Measurements from ENCODE around the gene EHMT2. TPM values are rescaled to one million over a fixed set of nuclear protein-coding genes. Genes with fewer than 3 reads are reported as not detected.
"Not testable (repeated sequence)": the region's sequence is repeated elsewhere in the genome, so short reads cannot be mapped to it uniquely, and the experiment has no call there.

EHMT2 gene
- total and polyA plus RNA-seq, 2 of the 13 experiments (the other 11 are each of a cell fraction or from before 2014, with no cell fraction given), result 55.2 to 69.2 TPM

DNA sequence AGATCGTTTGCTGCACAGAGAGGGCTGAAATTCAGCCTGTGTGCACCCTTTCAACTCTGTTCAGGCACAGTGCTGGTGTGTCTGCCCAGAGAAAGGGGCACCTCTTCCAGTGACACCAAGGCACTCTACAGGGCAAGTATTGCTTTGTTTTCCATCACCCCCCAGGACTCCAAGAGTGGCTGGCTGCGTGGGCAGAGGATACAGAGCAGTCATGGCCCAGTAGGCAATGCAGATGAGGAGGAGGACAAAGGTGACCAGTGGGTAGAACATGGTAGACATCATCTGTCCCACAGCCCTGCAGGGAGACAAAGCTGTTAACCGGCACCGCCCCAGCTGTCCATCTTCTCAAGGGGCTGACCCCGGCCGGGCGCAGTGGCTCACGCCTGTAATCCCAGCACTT lies 28.2 kb downstream of the EHMT2 start:
- DNase-seq (ENCODE audit: low spot score), result no peak
- Histone ChIP-seq H3K4me3 (replicated peaks in 1 of 3; ENCODE audit: insufficient read depth in 1 of 3, low read depth in 2 of 3, low read length in 3 of 3) (no peak overlapping the region), H3K9me3 (ENCODE audit: low read length) (no peaks in the 10 kb centered on the region), H3K36me3 (replicated peaks in 1 of 2; ENCODE audit: control insufficient read depth in 1 of 2, insufficient read depth in 2 of 2, low read length in 2 of 2) (no peaks in the 10 kb centered on the region), H3K9ac (ENCODE audit: insufficient read depth, low read depth, low read length) (no peak overlapping the region), H3K79me2 (ENCODE audit: insufficient read depth, low read length) (peaks cover 6% of the 10 kb centered on the region), H3K27me3 (ENCODE audit: control insufficient read depth in 1 of 2, insufficient read depth in 2 of 2, low read length in 2 of 2) (no peaks in the 10 kb centered on the region), H4K20me1 (ENCODE audit: insufficient read depth, low read length) (no peaks in the 10 kb centered on the region), H3K27ac (ENCODE audit: extremely low read length, insufficient read depth, low read length) (no peak overlapping the region), H3K4me1 (ENCODE audit: insufficient read depth, low read length) (peaks cover 59% of the 10 kb centered on the region), H3K4me2 (ENCODE audit: low read depth, low read length) (no peak overlapping the region), H2AFZ (ENCODE audit: low read length) (no peak overlapping the region)
- BruUV-seq (replicated peaks), result no TSS peak
- no peak for FAIRE-seq
- ChIA-PET POLR2A (no interaction called here), CTCF (ENCODE audit: low intra/inter-chr PET ratio, low total read pairs) (no interaction called here)
- 80% methylated on average over 8 of the region's 8 CpGs for WGBS (ENCODE audit: low lambda C conversion rate)
- intact Hi-C loops (cut with micrococcal nuclease; ENCODE audit: unreplicated experiment) (no loop called here), in situ Hi-C loops (cut with HindIII; ENCODE audit: extremely low pct_ligation_motif_present, low pct_unique_long_range_greater_than_20kb) (no loop called here)
- no peak for ATAC-seq
- TF ChIP-seq ZNF556 (CRISPR knock-in tag; IDR thresholded peaks at IDR 0.05; ENCODE audit: borderline replicate concordance) (no peak), SMC3 (IDR thresholded peaks at IDR 0.05; ENCODE audit: low read length) (no peak)

GRCh38 chr6:31868658-31868971 lies 28.9 kb downstream of the EHMT2 start:
- intact Hi-C loops (cut with micrococcal nuclease; ENCODE audit: unreplicated experiment); H3K27me3 ChIP-seq (ENCODE audit: control insufficient read depth in 1 of 2, insufficient read depth in 2 of 2, low read length in 2 of 2); CTCF ChIA-PET (ENCODE audit: low intra/inter-chr PET ratio, low total read pairs); H2AFZ ChIP-seq (ENCODE audit: low read length); H3K9ac ChIP-seq (ENCODE audit: insufficient read depth, low read depth, low read length); H3K27ac ChIP-seq (ENCODE audit: extremely low read length, insufficient read depth, low read length); H3K4me2 ChIP-seq (ENCODE audit: low read depth, low read length); H3K9me3 ChIP-seq (ENCODE audit: low read length); H3K4me3 ChIP-seq (replicated peaks in 1 of 3; ENCODE audit: insufficient read depth in 1 of 3, low read depth in 2 of 3, low read length in 3 of 3); DNase-seq (ENCODE audit: low spot score); BruUV-seq (replicated peaks); H3K36me3 ChIP-seq (replicated peaks in 1 of 2; ENCODE audit: control insufficient read depth in 1 of 2, insufficient read depth in 2 of 2, low read length in 2 of 2); FAIRE-seq; ATAC-seq; in situ Hi-C loops (cut with HindIII; ENCODE audit: extremely low pct_ligation_motif_present, low pct_unique_long_range_greater_than_20kb); H4K20me1 ChIP-seq (ENCODE audit: insufficient read depth, low read length); TF ChIP-seq FOXP1 (CRISPR knock-in tag; IDR thresholded peaks at IDR 0.05): not testable (repeated sequence)
- Histone ChIP-seq H3K79me2 (ENCODE audit: insufficient read depth, low read length) (peaks cover 10% of the 10 kb centered on the region), H3K4me1 (ENCODE audit: insufficient read depth, low read length) (peaks cover 58% of the 10 kb centered on the region)
- WGBS (ENCODE audit: low lambda C conversion rate), result 92% methylated on average over 1 of the region's 1 CpG
- POLR2A ChIA-PET, result interaction anchor here (1.0 to 1.1 kb wide), 2 partner anchors 9 to 77 kb away, joined by 3 read pairs; partner anchors contain the start of gene CFB
- TF ChIP-seq, protein P1, sequence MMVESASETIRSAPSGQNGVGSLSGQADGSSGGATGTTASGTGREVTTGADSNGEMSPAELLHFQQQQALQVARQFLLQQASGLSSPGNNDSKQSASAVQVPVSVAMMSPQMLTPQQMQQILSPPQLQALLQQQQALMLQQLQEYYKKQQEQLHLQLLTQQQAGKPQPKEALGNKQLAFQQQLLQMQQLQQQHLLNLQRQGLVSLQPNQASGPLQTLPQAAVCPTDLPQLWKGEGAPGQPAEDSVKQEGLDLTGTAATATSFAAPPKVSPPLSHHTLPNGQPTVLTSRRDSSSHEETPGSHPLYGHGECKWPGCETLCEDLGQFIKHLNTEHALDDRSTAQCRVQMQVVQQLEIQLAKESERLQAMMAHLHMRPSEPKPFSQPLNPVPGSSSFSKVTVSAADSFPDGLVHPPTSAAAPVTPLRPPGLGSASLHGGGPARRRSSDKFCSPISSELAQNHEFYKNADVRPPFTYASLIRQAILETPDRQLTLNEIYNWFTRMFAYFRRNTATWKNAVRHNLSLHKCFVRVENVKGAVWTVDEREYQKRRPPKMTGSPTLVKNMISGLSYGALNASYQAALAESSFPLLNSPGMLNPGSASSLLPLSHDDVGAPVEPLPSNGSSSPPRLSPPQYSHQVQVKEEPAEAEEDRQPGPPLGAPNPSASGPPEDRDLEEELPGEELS (CRISPR knock-in tag; IDR thresholded peaks at IDR 0.05), result peak; percentile 24; the same call in 1 of the 2 replicates
- TF ChIP-seq ZNF121 (CRISPR knock-in tag; IDR thresholded peaks at IDR 0.05) (peak; percentile 65; the same call in 1 of the 2 replicates), FOXP1 (IDR thresholded peaks at IDR 0.05) (0 out of 2 replicates have a peak, but pooled peaks have one; percentile 11)

Measured in HepG2 (cell line).